Stimulated activated CD4-positive, alpha-beta T cell treated with anti-CD3 and anti-CD28 coated beads, Interleukin-1b, Interleukin-23, amount 100 ng/mL, for 48 hours (primary cell): ENCODE data around the gene GNG14.
"Not testable (repeated sequence)": the region's sequence is repeated elsewhere in the genome, so short reads cannot be mapped to it uniquely, and the experiment has no call there.

Source experiments
- DNase-seq: peaks from one replicate; pipeline ENCODE4 v3.0.0-alpha.2; 2020

The GNG14 gene

GRCh38 chr19:12687496-12688196 is at the start of gene GNG14:
Gene GNG14, plus strand, starts transcription at chr19:12687998. Its CDS starts 51 bp downstream, at chr19:12688049.
- DNase-seq: no peak

GRCh38 chr19:12638611-12639182 is 49.1 kb upstream of the GNG14 start:
- DNase-seq: no peak

- DNase-seq: peak; percentile 92
These were observed 47.7 kb upstream of the GNG14 start for GRCh38 chr19:12639901-12640613.

GRCh38 chr19:12641456-12641855 is 46.3 kb upstream of the GNG14 start:
- DNase-seq: no peak

- DNase-seq: no peak
These were observed 45.3 kb upstream of the GNG14 start for GRCh38 chr19:12642506-12642905.

- not testable (repeated sequence) for DNase-seq
These were observed 44.1 kb upstream of the GNG14 start for GRCh38 chr19:12643716-12644115.

GRCh38 chr19:12646551-12646950 is 41.2 kb upstream of the GNG14 start:
- no peak for DNase-seq

- no peak for DNase-seq
These were observed 40.8 kb upstream of the GNG14 start for GRCh38 chr19:12647047-12647446.

GRCh38 chr19:12647490-12648071 is 40.2 kb upstream of the GNG14 start:
- peak; percentile 57 for DNase-seq

GRCh38 chr19:12648088-12648487 is 39.7 kb upstream of the GNG14 start:
- no peak for DNase-seq

- no peak for DNase-seq
These were observed 37.9 kb upstream of the GNG14 start for GRCh38 chr19:12649941-12650340.

GRCh38 chr19:12652219-12652618 is 35.6 kb upstream of the GNG14 start:
- DNase-seq: no peak

GRCh38 chr19:12655546-12655945 is 32.3 kb upstream of the GNG14 start:
- no peak for DNase-seq

- DNase-seq: peak; percentile 49
These were observed 30.8 kb upstream of the GNG14 start for GRCh38 chr19:12656899-12657571.

- DNase-seq: no peak
These were observed 29.8 kb upstream of the GNG14 start for GRCh38 chr19:12657966-12658365.

- no peak for DNase-seq
These were observed 26.8 kb upstream of the GNG14 start for GRCh38 chr19:12660980-12661379.

- no peak for DNase-seq
These were observed 23.2 kb upstream of the GNG14 start for GRCh38 chr19:12664406-12665280.

GRCh38 chr19:12665281-12665573 is 22.6 kb upstream of the GNG14 start:
- peak; percentile 73 for DNase-seq

- peak; percentile 27 for DNase-seq
These were observed 22.0 kb upstream of the GNG14 start for GRCh38 chr19:12665671-12666264.

GRCh38 chr19:12666265-12667048 is 21.3 kb upstream of the GNG14 start, which contains the start of the genes MAN2B1 and WDR83:
Gene MAN2B1, minus strand, starts transcription at chr19:12666742. Its CDS starts 41 bp downstream, at chr19:12666701.
Gene WDR83, plus strand, starts transcription at chr19:12666807. Its CDS starts 2,984 bp downstream, at chr19:12669791.
- peak; percentile 74 for DNase-seq
